CD4-positive, alpha-beta T cell treated with Interleukin-6 for 4 hours (primary cell): Measurements from ENCODE around the gene NSUN3.
"Not testable (repeated sequence)": the region's sequence is repeated elsewhere in the genome, so short reads cannot be mapped to it uniquely, and the experiment has no call there.

Source experiments
- DNase-seq: peaks from one replicate; pipeline ENCODE4 v3.0.0-alpha.2; 2020; ENCODE audit warnings: mixed read lengths

The NSUN3 gene

DNA sequence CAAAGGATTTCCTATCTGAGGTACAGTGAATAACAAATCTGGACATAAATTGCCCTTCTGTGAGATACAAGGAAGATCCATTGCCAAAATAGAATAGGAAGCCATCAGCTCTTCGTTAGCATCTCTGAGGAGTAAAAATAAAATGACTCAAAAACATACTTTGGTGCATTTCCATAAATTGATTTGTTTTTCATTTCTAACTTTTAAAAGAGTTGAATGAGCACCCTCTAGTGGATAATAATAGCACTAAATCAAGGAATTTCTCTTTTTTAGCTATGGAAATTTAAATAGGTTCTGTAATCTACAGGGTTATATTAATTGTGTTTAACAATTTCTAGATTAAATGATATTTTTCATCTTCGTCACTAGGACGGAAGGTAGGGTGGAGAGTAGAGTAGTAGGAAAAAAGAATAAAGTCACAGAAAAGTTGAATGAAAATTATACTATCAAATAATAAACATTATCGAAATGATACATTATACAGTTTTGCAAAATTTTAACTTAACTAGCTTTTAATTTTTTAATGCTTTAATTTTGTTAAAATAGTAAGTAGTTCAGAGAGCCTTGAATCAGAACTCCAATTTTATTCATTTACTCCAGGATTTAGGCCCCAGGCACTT, 6.4 kb downstream of the NSUN3 start:
- DNase-seq, result no peak

DNA sequence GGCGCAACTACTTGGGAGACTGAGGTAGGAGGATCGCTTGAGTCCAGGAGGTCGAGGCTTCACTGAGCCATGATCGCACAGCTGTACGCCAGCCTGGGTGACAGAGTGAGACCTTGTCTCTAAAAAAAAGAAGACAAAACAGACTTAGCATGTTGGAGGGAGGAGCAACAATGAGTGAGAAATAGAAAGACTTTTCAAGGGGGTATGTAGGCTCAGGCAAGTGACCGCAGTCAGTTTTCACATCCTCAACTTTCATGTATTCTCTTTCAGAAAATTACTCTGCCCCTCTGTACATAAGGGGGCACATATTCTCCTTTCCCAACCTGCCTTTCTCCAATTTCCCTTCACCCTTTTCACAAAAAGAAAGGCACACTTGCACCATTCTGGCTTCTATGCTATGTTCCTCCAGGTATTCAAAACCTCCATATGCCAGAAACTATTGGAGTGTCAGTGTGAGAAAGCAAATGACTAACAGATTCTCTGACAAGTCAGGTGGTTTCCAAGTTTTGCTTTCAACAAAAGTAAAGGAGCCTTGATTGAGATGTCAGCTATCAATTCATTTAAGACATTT, 7.6 kb downstream of the NSUN3 start:
- no peak for DNase-seq

DNA sequence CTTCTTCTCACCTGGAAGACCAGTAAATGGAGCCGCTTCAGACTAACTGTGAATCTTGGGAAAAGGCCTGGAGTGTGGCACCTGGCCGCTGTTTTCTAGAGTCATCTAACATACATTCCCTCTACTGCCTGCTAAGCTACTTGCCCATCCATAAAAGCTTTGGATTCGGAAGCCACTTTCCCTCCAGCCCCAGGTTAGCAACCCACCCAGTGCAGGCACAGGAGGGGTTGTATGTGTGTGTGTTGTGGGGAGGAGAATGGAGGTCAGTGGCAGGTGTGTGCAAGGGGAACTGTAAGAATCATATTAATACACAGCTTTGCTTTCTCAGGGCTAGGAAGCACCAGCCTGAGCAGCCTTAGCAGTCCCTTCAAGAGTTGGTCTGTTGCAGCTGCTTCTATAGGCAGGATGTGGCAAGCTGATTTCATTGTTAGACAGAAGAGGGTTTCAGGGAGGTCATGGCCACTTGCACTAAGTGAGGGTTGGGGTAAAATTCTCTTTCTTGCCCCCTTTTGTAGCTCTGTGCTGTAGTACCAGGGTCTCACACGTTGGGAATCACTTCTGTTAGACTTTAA, 8.9 kb downstream of the NSUN3 start:
- no peak for DNase-seq

GRCh38 chr3:94076055-94076454, 13.2 kb downstream of the NSUN3 start:
- no peak for DNase-seq

DNA sequence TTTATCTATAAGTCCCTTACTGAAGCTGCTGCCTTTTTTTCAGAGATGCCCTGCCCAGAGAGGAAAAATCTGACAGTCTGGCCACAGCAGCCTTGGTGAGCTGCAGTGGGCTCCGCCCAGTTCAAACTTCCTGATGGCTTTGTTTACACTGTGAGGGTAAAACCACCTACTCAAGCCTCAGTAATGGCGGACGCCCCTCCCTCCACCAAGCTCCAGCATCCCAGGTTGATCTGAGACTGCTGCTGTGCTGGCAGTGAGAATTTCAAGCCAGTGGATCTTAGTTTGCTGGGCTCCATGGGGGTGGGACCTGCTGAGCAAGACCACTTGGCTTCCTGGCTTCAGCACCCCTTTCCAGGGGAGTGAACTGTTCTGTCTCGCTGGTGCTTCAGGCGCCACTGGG, 17.7 kb downstream of the NSUN3 start:
- DNase-seq, result peak; percentile 36

DNA sequence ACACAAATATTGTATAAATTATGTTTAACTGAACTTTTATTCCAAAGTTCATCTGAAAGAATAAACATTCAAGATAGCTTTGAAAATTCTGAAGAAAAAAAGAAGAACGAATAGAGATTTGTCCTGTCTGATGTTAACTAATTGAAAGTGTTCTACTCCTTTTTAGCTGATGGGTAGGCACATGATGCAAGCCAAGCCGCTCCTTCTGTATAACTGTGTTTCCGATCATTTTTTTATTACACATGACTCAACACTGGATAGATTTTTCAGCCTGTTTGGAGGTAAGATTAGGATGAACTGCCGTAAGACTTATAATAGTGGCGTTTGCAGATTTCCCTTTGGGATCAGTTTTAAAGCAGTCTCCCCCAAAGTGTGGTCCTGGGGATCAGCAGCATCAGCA, 19.0 kb downstream of the NSUN3 start:
- no peak for DNase-seq

DNA sequence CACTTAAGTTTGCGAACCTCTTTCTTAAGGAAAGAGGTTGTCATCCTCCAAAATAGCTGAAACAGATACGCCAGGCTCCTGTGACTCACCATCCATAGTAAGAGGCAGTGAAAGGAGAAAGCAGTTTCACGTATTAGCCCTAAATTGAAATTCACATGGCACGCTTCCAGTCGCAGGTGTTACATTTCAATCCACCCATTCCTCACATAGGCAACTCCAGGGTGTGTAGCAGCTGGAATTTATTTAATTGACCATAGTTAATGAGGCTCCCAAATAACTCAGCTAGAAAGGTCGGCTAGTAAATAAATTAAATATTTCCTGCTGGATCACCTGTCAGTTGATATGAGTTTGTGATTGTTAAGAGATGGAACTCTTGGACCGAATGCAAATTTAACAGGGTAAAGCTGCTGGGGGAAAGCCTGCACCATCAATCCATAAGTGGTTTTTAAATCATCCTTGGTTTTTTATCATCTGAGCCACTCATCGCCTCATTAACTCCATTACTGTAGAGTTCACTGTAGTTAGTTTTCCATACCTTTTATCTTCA, 19.6 kb downstream of the NSUN3 start:
- DNase-seq, result no peak

DNA sequence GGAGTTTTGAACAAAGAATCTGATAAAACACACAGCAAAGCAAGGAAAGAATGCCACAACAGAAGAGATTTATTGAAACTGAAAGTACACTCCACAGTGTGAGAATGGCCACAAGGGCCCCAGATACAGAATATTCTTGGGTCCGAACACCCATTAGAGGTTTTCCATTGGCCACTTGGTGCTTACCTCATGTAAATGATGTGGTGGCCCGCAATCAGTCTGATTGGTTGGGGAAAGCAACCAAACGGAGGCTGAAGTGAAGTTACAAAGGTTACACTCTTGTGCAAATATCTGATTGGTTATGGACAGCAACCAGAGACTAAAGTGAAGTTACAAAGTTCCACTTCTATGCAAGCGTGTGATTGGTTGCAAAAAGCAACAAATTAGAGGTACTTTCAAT, 20.4 kb downstream of the NSUN3 start:
- DNase-seq, result no peak

DNA sequence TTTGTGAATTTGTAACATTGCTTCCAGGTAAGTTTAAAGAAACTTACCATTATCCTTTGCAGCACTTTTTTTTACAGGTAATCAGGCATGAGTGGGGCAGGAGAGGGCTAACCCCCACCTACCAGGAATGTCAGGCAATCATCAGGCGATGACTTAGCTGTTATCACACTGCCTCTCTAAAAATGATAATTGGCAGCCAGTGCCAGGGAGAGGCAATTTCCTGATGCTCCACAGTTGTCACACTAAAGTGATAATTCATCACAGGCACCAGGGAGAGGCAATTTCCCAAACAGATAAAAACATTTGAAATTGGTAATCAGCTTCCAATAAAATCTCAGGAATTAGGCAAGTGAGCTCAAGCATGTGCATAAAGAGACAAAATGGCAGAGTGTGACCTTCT, 26.3 kb downstream of the NSUN3 start:
- DNase-seq, result no peak

GRCh38 chr3:94092086-94092485, 29.2 kb downstream of the NSUN3 start:
- no peak for DNase-seq

DNA sequence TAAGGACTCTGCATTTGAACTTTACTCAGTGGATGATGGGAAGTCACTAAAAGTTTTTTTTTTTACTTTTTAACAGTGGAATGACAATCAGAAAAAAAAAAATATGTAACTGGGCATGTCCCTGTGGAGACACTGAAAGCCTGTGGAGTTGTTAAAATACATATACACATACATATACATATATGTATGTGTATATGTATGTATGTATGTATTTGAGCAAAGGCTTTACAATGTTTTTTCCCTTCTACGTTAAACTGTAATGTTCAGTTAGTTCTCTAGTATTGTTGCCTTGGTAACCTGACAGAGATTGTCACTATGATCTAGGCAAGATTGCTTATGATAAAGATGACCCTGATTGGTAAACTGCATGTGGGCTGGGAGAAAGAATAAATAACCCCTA, 30.3 kb downstream of the NSUN3 start:
- no peak for DNase-seq

- DNase-seq, result no peak
These were observed 32.2 kb downstream of the NSUN3 start for GRCh38 chr3:94095111-94095510.

GRCh38 chr3:94098452-94098851, 35.6 kb downstream of the NSUN3 start:
- no peak for DNase-seq

DNA sequence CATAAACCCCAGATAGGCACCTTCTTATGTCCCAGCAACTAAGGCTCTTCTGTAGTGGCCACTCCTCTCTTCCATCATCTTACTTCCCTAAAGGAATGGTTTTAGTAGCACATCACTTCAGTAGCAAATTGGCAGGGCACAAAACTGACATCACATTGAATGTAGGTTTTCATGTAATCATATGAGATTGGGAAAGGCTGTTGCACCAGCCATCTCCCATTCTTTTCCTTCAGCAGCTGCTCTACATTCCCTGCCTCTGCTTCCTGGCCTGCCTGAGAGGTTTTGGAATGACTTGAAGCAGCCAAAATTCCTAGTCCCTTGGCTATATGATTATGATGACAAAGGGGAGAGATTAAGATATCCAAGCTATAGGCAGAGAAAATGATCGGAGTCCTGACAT, 36.5 kb downstream of the NSUN3 start:
- no peak for DNase-seq

DNA sequence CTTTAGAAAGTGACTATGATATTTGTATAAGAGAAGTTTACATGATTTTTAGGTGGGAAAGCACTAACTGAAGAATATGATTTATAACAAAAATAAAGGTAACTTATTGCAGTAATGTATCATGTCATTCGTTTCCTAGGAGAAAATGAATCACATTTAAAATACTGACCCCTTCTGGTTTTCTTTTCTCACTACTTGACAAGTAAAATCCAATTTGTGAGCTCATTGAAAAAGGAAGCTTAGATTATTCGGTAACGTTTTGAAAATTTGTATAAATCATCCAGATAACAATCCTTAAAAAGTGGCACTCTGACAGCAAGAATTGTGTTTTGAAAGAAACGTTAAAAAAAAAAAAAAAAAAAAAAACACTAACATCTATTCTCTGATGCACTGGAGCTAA, 39.0 kb downstream of the NSUN3 start:
- DNase-seq, result no peak

DNA sequence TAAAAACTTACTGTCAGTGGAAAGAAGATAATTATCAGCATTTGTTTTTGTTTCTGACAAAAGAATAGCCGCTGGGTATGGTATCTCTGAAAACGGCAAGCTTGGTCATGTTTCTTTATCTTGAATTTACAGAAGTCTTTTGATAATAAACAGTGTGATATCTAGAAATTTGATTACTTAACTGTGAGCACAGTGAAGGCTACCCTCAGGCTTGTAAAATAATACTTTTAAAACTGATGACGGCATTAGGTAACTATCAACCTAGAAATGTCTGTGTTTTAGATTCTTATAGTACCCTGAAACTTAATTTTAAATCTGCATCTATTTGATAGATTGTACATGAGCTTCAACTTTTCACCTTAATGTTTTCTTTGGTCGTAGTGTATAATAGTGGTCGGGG, 43.4 kb downstream of the NSUN3 start:
- DNase-seq, result no peak

DNA sequence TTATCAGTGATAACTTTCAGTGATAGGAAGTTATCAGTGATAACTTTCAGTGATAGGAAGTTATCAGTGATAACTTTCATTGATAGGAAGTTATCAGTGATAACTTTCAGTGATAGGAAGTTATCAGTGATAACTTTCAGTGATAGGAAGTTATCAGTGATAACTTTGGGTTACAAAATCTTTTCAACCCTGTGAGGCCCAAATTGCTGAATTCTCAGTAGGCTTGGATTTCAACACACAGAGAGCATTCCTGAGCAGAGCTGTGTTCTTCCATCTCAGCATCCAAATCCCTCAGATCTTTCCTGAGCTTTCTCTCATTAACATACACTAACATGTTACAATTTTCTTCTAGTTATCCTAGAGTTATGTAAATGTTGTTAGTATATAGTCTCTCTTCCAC, 47.4 kb downstream of the NSUN3 start:
- DNase-seq, result not testable (repeated sequence)

DNA sequence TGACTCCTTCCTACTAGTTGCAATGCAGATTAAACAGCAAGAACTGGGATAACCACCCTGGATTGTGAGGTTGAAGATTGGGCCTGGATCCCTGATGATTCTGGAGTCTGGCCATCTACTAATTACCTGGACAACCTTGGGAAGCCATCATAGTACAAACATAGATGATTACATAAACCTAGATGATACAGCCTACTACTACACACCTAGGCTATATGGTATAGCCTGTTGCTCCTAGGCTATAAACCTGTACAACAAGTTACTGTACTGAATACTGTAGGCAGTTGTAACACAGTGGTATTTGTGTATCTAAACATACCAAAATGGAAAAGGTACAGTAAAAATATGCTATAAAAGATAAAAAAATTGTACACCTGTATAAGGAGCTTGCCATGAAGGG, 48.0 kb downstream of the NSUN3 start:
- DNase-seq, result no peak

- no peak for DNase-seq
These were observed 51.8 kb downstream of the NSUN3 start for GRCh38 chr3:94114666-94115065.

DNA sequence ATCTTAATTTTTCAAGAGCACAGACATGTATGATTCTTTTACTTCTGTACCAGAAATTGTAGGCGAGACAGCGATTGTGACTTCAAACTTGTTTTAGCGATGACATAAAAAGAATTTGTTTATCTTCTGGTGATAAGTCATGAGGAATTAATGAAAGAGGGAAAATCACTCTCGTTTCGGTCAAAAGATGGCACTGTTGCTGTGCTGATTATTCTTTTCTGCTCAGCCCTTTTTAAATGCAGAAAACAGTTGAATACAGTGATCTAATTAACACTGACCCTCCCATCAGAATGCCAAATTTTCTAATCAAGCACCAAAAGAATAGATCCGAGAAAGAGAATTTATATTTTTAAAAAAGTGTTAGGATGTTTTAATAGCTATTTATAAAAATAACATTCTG, 52.6 kb downstream of the NSUN3 start:
- no peak for DNase-seq

DNA sequence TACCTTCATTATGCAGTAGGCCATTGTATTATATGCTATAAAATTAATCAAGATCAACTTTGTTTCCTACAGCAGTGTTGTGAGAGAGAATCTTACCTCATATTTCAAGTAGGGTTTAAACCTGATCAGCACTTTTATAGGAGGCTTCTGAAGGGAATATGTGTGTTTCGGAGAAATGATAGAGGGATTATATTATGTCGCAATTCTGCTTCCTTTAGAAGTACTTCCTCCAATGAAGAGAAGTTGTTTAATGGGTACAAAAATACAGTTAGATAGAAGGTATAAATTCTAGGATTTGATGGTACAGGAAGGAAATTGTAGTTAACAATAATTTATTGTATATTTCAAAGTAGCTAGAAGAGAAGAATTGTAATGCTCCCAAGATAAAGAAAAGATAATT, 54.9 kb downstream of the NSUN3 start:
- DNase-seq, result no peak

- no peak for DNase-seq
These were observed 55.5 kb downstream of the NSUN3 start for GRCh38 chr3:94118390-94118789.

GRCh38 chr3:94121161-94121560, 58.3 kb downstream of the NSUN3 start:
- no peak for DNase-seq

DNA sequence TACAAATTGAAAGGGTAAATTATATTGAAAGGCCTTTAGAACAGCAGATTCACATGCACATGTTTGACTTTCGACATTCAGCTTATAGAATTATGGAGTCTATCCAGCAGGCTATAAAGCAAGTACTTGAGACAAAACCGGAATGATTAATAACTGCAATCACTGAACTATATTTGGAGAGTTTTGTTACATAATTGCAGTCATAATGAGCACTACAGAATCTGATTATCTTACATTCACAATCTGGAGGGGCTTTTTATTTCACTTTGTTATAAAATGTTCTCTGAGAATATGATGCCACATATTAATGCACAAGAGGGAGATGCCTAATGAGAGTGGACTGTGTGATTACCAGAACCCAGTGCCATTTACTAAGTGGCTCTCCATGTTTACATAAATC, 64.3 kb downstream of the NSUN3 start:
- no peak for DNase-seq

- no peak for DNase-seq
These were observed 67.8 kb downstream of the NSUN3 start for GRCh38 chr3:94130690-94131089.
